NCI-H460 (cell line): ENCODE data around the gene CASP9. TPM values are rescaled to one million over a fixed set of nuclear protein-coding genes. Genes with fewer than 3 reads are reported as not detected.
"Not testable (repeated sequence)": the region's sequence is repeated elsewhere in the genome, so short reads cannot be mapped to it uniquely, and the experiment has no call there.

ENCODE experiments used
- DNase-seq: peaks from one replicate; pipeline ENCODE4 v3.0.0-alpha.2; 2016; ENCODE audit warnings: low read depth; ENCODE audit errors: extremely low read depth
- total RNA-seq: library from RNA; depleted of rRNA; stranded (reverse); fragments of >200 nt; shearing (Covaris generic); gene quantifications from 2 replicates; pipeline ENCODE4 v1.2.3, GENCODE V29; 2014

CASP9 gene
- total RNA-seq, 1 experiment from 2014 or later = 18.0 TPM

DNA sequence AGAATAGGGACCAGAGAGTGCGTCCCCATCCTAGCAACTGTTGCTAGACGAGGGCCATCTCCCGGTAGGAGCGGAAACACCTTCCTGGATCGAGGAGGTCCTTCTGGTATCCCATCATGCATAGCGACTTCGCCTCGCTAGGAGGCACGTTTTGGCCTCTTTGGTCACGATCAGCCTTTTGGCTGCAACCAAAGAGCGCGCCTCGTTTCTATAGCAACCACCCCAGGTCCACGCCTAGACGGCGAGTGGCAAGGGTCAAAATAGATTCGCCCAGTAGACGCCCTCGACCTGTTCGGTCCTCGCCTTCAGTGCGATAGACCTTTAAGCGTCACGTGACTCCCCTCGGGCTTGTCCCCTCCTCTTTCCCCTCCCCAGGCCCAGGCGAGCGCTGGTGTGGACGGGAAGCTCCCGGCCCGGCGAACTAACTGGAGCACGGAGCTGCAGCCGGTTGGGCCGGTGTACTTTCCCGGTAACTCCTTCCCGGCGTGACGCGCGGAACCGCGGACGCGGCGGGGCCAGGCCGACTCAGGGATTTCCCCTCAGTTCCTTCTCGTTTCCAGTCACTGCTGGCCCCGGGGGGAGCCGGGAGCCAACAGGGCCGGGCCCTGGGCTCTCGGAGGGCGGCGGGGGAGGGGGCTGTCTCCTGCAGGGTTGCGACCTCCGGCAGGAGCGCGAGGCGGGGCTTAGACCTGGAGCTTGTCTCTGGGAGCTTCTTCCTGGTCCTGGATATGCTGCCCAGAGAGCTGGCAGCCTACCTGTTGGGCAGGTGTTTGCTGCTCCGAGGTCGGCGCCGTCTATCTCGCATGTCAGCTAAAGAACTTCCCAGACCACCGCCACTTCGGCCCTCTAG, 2.7 kb upstream of the CASP9 start, which contains the start of gene DNAJC16:
Gene DNAJC16, plus strand, starts transcription at position 359 of the 850 bp plus-strand sequence. CDS start 2,258 bp downstream, outside the sequence.
- peak; percentile 99 for DNase-seq

DNA sequence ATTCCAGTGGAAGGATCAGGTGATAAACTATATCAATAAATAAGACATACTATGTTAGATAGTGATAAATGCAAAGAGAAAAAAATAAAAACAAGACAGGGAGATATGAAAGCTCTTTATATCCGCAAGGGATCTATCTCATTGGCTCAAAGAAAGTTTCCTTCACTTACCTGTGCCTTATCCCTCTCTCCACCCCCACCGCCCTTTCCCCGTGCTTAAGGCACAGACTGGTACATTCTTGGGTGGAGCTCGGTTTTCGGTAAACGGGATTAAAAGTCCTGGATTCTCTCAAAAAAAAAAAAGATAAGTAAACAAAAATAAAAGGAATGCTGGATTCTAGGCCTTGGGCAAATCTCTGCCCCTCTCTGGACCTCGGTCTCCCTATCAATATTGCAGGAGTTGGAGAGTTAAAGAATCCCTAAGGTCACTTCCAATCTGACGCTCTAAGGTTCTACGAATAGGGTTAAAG, 2.0 kb upstream of the CASP9 start:
- no peak for DNase-seq

- DNase-seq = no peak
These were observed 1.3 kb upstream of the CASP9 start for GRCh38 chr1:15525050-15526020.

DNA sequence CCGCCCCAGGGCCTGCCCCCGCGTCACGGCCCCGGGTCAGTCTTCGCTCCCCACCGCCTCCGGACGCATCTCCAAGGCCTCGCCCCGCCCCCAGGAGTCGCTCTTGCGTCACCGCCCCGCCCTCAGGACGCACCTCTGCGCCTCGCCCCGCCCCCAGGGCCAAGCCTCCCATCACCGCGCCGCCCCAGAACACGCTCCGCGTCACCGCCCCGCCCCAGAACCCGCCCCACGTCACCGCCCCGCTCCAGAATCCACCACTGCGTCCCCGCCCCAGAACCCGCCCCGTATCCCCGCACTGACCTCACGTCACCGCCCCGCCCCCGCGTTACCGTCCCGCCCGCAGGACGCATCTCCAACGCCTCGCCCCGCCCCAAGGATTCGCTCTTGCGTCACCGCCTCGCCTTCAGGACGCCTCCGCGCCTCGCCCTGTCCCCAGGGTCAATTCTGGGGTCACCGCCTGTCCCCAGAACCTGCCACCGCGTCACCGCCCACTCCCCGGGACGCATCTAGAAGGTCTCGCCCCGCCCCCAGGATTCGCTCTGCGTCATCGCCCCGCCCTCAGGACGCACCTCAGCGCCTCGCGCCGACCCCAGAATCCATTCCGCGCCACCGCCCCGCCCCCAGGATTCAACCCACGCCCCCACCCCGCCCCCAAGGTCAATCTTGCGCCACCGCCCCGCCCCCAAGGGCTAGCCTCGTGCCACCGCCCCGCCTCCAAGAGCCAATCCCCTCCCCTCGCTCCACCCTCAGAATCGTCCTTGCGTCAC, 451 bp upstream of the CASP9 start:
- peak; percentile 98 for DNase-seq

- DNase-seq = no peak
These were observed 653 bp downstream of the CASP9 start for GRCh38 chr1:15523104-15524020.

GRCh38 chr1:15522551-15522950, 1.5 kb downstream of the CASP9 start:
- DNase-seq = no peak

- DNase-seq = not testable (repeated sequence)
These were observed 2.7 kb downstream of the CASP9 start for GRCh38 chr1:15521206-15521906.

GRCh38 chr1:15519625-15520024, 4.4 kb downstream of the CASP9 start:
- DNase-seq = no peak

DNA sequence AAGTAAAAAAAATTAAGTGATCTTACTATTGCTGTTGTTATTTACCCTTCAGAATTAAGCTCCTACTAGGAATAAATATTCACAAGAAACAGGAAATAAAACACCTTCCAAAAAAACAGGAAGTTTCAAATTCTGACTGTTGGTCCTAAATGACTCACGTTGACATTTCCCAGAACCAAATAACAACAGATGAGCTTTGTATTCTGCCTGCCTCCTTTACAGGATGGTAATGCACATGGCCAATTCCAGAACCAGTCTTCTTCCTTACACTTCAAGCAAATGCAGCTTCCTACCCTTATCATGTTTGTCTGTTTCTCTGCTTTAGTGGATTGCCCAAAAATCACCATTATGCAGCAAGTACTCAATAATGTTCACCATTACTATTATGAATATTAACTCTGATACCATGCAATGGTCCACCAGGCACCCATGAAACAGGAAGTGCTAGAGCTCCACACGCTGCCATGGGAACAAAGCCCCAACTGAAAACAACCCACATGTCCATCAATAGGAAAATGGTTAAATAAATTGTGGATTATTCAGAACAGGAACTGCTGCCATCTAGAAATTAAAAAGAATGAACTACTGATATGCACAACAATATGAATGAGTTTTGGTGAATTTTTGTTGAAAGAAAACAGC, 8.9 kb downstream of the CASP9 start:
- no peak for DNase-seq

DNA sequence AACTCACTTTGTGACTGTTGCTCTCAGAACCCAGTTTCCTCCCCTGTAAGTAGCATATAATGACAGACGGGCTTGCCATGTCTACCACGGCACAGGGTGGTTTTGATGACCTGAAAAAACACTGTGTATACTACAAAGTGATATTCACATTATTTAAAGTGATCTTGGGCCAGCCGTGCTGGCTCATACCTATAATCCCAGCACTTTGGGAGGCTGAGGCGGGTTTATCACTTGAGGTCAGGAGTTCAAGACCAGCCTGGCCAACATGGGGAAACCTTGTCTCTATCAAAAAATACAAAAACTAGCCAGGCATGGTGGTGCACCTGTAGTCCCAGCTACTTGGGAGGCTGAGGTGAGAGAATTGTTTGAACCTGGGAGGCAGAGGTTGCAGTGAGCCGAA, 9.5 kb downstream of the CASP9 start:
- DNase-seq = not testable (repeated sequence)

DNA sequence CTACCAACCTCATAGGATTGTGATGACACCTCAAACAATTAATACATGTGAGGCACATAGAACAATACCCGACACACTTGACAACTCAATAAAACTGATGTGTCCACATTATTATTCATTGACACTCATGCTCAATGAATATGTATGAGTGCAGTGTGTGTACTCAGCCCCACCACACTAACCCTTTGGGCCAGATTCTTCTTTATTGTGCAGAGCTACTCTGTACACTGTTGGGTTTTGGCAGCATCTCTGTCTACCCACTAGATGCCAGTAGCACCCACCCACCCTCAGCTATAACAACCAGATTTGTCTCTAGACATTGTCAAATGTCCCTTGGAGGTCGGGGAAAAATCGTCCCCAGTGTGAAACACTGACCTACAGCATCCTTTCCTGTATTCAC, 10.1 kb downstream of the CASP9 start:
- no peak for DNase-seq

- DNase-seq = no peak
These were observed 10.8 kb downstream of the CASP9 start for GRCh38 chr1:15513192-15513591.

GRCh38 chr1:15510611-15511405, 13.2 kb downstream of the CASP9 start:
- no peak for DNase-seq

DNA sequence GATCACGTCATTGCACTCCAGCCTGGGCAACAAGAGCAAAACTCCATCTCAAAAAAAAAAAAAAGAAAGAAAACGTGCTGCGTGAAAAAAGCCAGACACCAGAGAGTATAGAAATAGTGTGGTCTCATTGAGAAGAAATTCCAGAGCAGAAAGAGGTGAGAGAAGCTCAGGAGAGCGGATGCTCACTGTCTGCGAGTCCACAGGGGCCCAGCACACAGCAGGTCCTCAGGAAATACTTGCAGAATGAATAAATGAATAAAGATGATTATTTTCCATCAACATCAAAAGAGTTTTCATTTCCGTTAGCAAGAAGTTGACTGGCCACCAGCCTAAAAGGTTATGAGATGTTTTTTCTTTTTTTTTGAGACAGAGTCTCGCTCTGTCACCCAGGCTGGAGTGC, 14.4 kb downstream of the CASP9 start:
- DNase-seq = no peak

GRCh38 chr1:15508700-15509487, 15.1 kb downstream of the CASP9 start:
- DNase-seq = no peak

DNA sequence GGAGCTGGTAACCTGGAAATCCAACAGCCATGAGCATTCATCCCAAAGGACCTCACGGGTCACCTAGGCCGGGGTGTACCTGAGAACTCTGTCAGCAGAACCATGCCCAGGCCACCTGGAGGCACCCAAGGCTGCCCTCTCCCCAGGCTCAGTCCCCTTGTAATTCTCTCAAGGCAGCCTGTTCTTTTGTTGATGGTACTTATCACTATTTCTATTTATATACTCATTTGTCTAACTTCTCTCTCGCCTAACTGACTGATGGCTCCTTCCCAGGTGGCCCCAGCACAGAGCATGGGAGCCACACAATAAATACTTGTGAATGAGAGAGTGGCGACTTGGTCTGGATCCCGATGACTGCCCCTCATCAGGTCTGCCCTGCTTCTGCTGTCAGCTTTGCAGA, 16.7 kb downstream of the CASP9 start:
- no peak for DNase-seq

- no peak for DNase-seq
These were observed 17.2 kb downstream of the CASP9 start for GRCh38 chr1:15506831-15507230.
